Stimulated activated CD4-positive, alpha-beta T cell treated with anti-CD3 and anti-CD28 coated beads, TNF-alpha, amount 100 ng/mL, for 1 hour (primary cell): ENCODE data around the gene SOAT1.
"Not testable (repeated sequence)": the region's sequence is repeated elsewhere in the genome, so short reads cannot be mapped to it uniquely, and the experiment has no call there.

Experiments
- DNase-seq, 3 donors: peaks; one replicate each; pipeline ENCODE4 v3.0.0-alpha.2; 2020; ENCODE audit warnings: low read depth in 3 of 3, low spot score in 1 of 3

The SOAT1 gene

GRCh38 chr1:179351281-179351680 lies 57.7 kb downstream of the SOAT1 start:
- no peak for DNase-seq

DNA sequence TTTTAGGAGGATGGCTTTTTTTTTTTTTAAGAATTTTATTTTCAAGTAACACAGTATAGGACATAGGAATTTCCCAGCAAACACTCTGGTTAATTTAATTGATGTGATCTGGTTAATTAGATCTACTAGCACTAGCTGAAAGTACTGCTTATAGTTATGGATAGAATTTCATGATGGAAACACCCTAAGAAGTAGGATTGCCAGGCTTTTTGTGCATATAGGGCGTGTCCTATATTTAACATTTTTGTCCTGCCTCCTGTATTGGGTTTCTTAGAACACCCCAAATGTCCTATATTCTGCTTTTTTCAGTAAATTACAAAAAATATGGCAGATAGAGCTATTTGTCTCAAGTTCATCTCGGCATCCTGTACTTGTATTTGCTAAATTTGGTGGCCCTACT lies 58.6 kb downstream of the SOAT1 start:
- no peak for DNase-seq

- no peak for DNase-seq
Measured at GRCh38 chr1:179353546-179353945, 59.9 kb downstream of the SOAT1 start.

DNA sequence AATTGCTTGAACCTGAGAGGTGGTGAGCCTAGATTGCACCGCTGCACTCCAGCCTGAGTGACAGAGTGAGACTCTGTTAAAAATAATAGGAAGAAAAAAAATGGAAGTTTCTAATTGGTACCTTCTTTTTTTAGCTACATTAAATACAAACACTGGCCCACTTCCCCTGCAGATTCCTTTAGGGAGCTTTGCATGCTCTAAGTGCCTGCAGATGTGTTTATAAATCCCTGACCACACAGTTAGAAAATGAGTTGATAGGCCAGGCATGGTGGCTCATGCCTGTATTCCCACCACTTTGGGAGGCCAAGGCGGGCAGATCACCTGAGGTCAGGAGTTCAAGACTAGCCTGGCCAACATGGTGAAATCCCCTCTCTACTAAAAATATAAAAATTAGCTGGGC lies 68.0 kb downstream of the SOAT1 start:
- DNase-seq = not testable (repeated sequence)

DNA sequence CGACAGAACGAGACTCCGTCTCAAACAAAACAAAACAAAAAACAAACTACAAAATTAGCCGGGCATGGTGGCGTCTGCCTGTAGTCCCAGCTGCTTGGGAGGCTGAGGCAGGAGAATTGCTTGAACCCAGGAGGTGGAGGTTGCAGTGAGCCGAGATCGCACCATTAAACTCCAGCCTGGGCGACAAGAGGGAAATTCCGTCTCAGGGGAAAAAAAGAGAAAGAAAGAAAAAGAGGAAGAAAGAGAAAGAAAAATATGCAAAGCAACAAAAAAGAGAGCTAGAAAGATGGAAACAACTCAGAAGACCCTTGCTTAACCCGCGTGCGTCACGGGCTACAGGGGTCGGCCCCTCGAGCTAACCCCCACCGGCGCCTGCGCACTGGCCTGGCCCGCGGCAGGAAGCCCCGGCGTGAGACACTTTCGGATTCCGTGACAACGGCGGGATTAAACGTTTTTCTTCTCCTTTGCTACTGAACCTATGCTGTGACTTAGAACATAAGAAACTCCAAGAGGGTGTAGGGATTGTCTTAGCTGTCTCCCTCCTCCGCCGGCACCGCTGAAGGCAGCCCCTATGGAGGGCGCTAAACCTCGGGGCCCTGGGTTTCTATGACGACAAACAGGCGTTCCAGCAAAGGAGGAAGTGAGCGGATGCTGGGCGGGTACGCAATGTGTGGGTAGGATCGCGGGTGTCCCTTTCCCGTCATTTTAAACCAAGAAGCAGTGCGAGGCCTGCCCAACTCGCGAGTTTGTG lies 71.9 kb downstream of the SOAT1 start, which contains the start of gene AXDND1:
Gene AXDND1, plus strand, starts transcription at position 630 of the 751 bp plus-strand sequence. CDS start 539 bp downstream, outside the sequence.
- DNase-seq = peak; percentile 70 to 73 (median 72)

GRCh38 chr1:179366093-179366800 lies 72.7 kb downstream of the SOAT1 start:
- no peak for DNase-seq

DNA sequence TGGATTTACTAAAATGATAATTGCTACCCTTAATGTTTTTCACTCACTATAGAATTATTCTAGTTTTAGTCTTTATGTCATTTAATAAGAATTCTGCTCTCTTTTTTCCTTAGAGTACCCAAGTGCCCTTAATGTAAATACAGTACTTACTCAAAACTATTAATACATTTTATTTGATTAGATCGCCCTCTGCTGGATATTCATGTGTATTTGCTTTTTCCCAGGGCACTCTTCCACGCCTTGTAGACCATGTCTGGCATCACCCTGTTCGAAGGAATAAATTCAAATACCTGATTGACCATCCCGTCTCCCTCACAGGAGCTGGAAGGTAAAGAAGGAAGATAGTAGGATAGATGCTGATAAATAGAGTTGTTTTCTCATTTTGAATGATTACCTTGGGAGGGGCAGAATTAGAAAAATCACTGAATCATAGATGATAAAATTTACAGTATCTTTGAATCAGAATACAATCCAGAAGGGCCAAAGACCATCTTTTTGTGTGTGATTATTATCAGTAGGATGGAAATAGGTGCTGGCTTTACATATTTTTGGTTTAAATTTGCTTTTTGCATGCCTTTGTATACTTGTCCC lies 76.2 kb downstream of the SOAT1 start:
- no peak for DNase-seq

GRCh38 chr1:179372160-179372559 lies 78.6 kb downstream of the SOAT1 start:
- DNase-seq = no peak

- no peak for DNase-seq
Measured at GRCh38 chr1:179376223-179376622, 82.6 kb downstream of the SOAT1 start.

GRCh38 chr1:179380299-179380698 lies 86.7 kb downstream of the SOAT1 start:
- no peak for DNase-seq

- DNase-seq = no peak
Measured at GRCh38 chr1:179384027-179384426, 90.4 kb downstream of the SOAT1 start.

DNA sequence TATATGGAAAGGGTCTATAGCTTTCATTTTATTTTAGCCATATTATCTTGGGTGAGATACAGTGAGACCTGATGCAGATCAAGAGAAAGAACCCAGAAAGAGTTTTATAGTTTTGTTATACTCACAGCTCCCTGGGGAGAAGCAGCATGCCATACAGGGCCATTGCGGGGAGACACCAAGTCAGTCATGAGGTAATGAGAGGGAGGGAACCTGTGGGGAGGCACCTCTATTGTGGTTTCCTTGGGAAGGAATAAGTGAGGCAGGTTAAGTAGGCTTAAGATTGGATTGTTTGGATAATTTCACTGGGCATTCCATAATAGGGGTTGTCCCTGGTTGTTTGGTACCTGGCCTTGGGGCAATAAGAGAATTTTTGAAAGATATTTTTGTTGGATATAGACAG lies 91.9 kb downstream of the SOAT1 start:
- DNase-seq = no peak

GRCh38 chr1:179393721-179394120 lies 100.1 kb downstream of the SOAT1 start:
- DNase-seq = no peak

DNA sequence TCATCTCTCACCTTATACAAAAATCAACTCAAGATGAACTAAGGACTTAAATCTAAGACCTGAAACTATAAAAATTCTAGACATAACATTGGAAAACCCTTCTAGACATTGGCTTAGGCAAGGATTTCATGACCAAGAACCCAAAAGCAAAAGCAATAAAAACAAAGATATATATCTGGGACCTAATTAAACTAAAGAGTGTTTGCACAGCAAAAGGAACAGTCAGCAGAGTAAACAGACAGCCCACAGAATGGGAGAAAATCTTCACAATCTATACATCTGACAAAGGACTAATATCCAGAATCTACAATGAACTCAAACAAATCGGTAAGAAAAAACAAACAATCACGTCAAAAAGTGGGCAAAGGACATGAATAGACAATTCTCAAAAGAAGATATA lies 105.8 kb downstream of the SOAT1 start:
- DNase-seq = not testable (repeated sequence)
